HL-60 (cell line): ENCODE results near the gene CDH20.

Experiments used
- SPI1 ChIP-seq: IDR thresholded peaks from 2 replicates; pipeline ENCODE4 v1.6.1; 2012; ENCODE audit warnings: low read depth, mild to moderate bottlenecking, borderline replicate concordance
- TF ChIP-seq, protein P1 (sequence below): IDR thresholded peaks from one replicate; pipeline ENCODE4 v1.5.1; 2011; ENCODE audit warnings: low read length, control low read depth, inconsistent platforms; ENCODE audit not compliant: insufficient read depth
- TF ChIP-seq, protein P2 (sequence below): IDR thresholded peaks from 2 replicates; pipeline ENCODE4 v1.6.1; 2012; ENCODE audit warnings: low read depth; ENCODE audit not compliant: insufficient replicate concordance

DNA sequence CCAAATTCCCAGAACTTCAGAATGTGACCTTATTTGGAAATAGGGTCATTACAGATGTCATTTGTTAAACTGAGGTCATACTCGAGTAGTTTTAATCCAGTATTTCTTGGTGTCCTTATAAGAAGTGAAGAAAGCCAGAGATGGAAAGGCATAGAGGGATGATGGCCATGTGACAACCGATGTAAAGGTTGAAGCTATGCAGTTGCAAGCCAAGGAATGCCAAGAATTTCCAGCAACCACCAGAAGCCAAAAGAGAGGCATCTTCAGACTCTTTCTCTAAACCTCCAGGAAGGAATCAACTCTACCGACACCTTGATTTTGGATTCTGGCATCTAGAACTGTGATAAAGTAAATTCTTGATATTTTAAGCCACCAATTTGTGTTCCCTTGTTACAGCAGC lies 242.2 kb downstream of the CDH20 start:
- TF ChIP-seq, protein P1, sequence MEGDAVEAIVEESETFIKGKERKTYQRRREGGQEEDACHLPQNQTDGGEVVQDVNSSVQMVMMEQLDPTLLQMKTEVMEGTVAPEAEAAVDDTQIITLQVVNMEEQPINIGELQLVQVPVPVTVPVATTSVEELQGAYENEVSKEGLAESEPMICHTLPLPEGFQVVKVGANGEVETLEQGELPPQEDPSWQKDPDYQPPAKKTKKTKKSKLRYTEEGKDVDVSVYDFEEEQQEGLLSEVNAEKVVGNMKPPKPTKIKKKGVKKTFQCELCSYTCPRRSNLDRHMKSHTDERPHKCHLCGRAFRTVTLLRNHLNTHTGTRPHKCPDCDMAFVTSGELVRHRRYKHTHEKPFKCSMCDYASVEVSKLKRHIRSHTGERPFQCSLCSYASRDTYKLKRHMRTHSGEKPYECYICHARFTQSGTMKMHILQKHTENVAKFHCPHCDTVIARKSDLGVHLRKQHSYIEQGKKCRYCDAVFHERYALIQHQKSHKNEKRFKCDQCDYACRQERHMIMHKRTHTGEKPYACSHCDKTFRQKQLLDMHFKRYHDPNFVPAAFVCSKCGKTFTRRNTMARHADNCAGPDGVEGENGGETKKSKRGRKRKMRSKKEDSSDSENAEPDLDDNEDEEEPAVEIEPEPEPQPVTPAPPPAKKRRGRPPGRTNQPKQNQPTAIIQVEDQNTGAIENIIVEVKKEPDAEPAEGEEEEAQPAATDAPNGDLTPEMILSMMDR, result no peak
- TF ChIP-seq SPI1, result no peak
- TF ChIP-seq, protein P2, sequence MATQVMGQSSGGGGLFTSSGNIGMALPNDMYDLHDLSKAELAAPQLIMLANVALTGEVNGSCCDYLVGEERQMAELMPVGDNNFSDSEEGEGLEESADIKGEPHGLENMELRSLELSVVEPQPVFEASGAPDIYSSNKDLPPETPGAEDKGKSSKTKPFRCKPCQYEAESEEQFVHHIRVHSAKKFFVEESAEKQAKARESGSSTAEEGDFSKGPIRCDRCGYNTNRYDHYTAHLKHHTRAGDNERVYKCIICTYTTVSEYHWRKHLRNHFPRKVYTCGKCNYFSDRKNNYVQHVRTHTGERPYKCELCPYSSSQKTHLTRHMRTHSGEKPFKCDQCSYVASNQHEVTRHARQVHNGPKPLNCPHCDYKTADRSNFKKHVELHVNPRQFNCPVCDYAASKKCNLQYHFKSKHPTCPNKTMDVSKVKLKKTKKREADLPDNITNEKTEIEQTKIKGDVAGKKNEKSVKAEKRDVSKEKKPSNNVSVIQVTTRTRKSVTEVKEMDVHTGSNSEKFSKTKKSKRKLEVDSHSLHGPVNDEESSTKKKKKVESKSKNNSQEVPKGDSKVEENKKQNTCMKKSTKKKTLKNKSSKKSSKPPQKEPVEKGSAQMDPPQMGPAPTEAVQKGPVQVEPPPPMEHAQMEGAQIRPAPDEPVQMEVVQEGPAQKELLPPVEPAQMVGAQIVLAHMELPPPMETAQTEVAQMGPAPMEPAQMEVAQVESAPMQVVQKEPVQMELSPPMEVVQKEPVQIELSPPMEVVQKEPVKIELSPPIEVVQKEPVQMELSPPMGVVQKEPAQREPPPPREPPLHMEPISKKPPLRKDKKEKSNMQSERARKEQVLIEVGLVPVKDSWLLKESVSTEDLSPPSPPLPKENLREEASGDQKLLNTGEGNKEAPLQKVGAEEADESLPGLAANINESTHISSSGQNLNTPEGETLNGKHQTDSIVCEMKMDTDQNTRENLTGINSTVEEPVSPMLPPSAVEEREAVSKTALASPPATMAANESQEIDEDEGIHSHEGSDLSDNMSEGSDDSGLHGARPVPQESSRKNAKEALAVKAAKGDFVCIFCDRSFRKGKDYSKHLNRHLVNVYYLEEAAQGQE, result no peak
